Mucosa of gallbladder (tissue), 1 donor: ENCODE results near the gene SLC25A14. TPM values are rescaled to one million over a fixed set of nuclear protein-coding genes. Genes with fewer than 3 reads are reported as not detected.
"Not testable (repeated sequence)": the region's sequence is repeated elsewhere in the genome, so short reads cannot be mapped to it uniquely, and the experiment has no call there.

Source experiments
- DNase-seq: peaks from one replicate; pipeline ENCODE4 v3.0.0-alpha.2; 2020; ENCODE audit warnings: low spot score
- total RNA-seq: library from RNA; stranded (reverse); gene quantifications from one replicate; pipeline ENCODE4 v1.2.1, GENCODE V29; 2021
- donor health status: DM: no; HTN: no; CAD: no.

The SLC25A14 gene
- 10.6 TPM for total RNA-seq

GRCh38 chrX:130339408-130340222 is at the start of gene SLC25A14:
SLC25A14 (plus strand) TSS chrX:130339919; CDS start chrX:130340279, 360 bp downstream.
- DNase-seq, result peak; percentile 76

GRCh38 chrX:130295519-130296296 is 44.0 kb upstream of the SLC25A14 start:
- DNase-seq, result no peak

- DNase-seq, result no peak
Measured at GRCh38 chrX:130296297-130296678, 43.4 kb upstream of the SLC25A14 start.

GRCh38 chrX:130296743-130297142 is 43.0 kb upstream of the SLC25A14 start:
- no peak for DNase-seq

- DNase-seq, result no peak
Measured at GRCh38 chrX:130299279-130300009, 40.3 kb upstream of the SLC25A14 start.

GRCh38 chrX:130300010-130300282 is 39.8 kb upstream of the SLC25A14 start:
- no peak for DNase-seq

GRCh38 chrX:130301405-130301804 is 38.3 kb upstream of the SLC25A14 start:
- no peak for DNase-seq

GRCh38 chrX:130301977-130302376 is 37.7 kb upstream of the SLC25A14 start:
- DNase-seq, result no peak

GRCh38 chrX:130304587-130305368 is 34.9 kb upstream of the SLC25A14 start:
- DNase-seq, result no peak

GRCh38 chrX:130319886-130320285 is 19.8 kb upstream of the SLC25A14 start:
- DNase-seq, result not testable (repeated sequence)

GRCh38 chrX:130321550-130321949 is 18.2 kb upstream of the SLC25A14 start:
- no peak for DNase-seq

GRCh38 chrX:130330146-130330545 is 9.6 kb upstream of the SLC25A14 start:
- no peak for DNase-seq

- DNase-seq, result peak; percentile 34
Measured at GRCh38 chrX:130330706-130331105, 9.0 kb upstream of the SLC25A14 start.

GRCh38 chrX:130336531-130336930 is 3.2 kb upstream of the SLC25A14 start:
- DNase-seq, result no peak

- not testable (repeated sequence) for DNase-seq
Measured at GRCh38 chrX:130338869-130339268, 850 bp upstream of the SLC25A14 start.

GRCh38 chrX:130340271-130340670 is 552 bp downstream of the SLC25A14 start:
- no peak for DNase-seq

GRCh38 chrX:130343411-130343810 is 3.7 kb downstream of the SLC25A14 start:
- no peak for DNase-seq

GRCh38 chrX:130347321-130347720 is 7.6 kb downstream of the SLC25A14 start:
- no peak for DNase-seq

GRCh38 chrX:130351567-130351966 is 11.8 kb downstream of the SLC25A14 start:
- no peak for DNase-seq

- not testable (repeated sequence) for DNase-seq
Measured at GRCh38 chrX:130352050-130352449, 12.3 kb downstream of the SLC25A14 start.

GRCh38 chrX:130376077-130376476 is 36.4 kb downstream of the SLC25A14 start:
- no peak for DNase-seq
